Panc1 (cell line): ENCODE measurements around the gene DNAI2. TPM values are rescaled to one million over a fixed set of nuclear protein-coding genes. Genes with fewer than 3 reads are reported as not detected.

Experiments
- ATAC-seq: fragments of 200-7000 bp; cut with Tn5 transposase; 2 replicates; pipeline ENCODE4 v1.9.1; 2020; ENCODE audit warnings: mild to moderate bottlenecking, moderate library complexity
- BruUV-seq: library from RNA; stranded (reverse); fragments of 400-500 nt; replicated peaks from 2 replicates; lab custom pipeline; 2021; lab: Mats Ljungman, UMichigan
- CTCF ChIA-PET: fragments of 300-600 bp; sonication (Branson Sonifier 250); formaldehyde crosslinking; loops from one replicate; lab custom pipeline; 2022; ENCODE audit warnings: antibody characterized with exemption; lab: Charles Lee
- POLR2A ChIA-PET: fragments of 300-600 bp; sonication (Branson Sonifier 250); formaldehyde crosslinking; loops from one replicate; lab custom pipeline; 2022; ENCODE audit warnings: antibody characterized with exemption; lab: Charles Lee
- DNase-seq: peaks from one replicate; pipeline ENCODE4 v3.0.0-alpha.2; 2010; ENCODE audit warnings: low read depth, low spot score
- H3K27ac ChIP-seq: 2 replicates; pipeline ENCODE4 v1.5.1; 2011; ENCODE audit warnings: mild to moderate bottlenecking, low read length, inconsistent platforms
- H3K27me3 ChIP-seq: fragments of 200-500 bp; sonication (Bioruptor generic); 2 replicates; pipeline ENCODE4 v1.6.0; 2014; ENCODE audit warnings: low read length, inconsistent platforms; ENCODE audit not compliant: control insufficient read depth, insufficient read depth
- H3K36me3 ChIP-seq: fragments of 200-500 bp; sonication (Bioruptor generic); 2 replicates; pipeline ENCODE4 v1.5.1; 2014; ENCODE audit warnings: inconsistent platforms, mild to moderate bottlenecking, low read length, moderate library complexity; ENCODE audit not compliant: control insufficient read depth, insufficient read depth
- H3K4me1 ChIP-seq: 2 replicates; pipeline ENCODE4 v1.5.1; 2011; ENCODE audit warnings: inconsistent platforms, mild to moderate bottlenecking, low read length, moderate library complexity; ENCODE audit not compliant: control insufficient read depth, insufficient read depth
- H3K4me3 ChIP-seq, 2 experiments: 2 replicates each; pipeline ENCODE4 v1.5.1; 2011 to 2012; ENCODE audit warnings: low read depth in 2 of 2, low read length in 2 of 2, mild to moderate bottlenecking in 2 of 2, inconsistent platforms in 1 of 2, moderate library complexity in 1 of 2
- H3K9me3 ChIP-seq: fragments of 200-500 bp; sonication (Bioruptor generic); 2 replicates; pipeline ENCODE4 v1.5.1; 2014; ENCODE audit warnings: low read depth, mild to moderate bottlenecking, inconsistent platforms, low read length, moderate library complexity; ENCODE audit not compliant: control insufficient read depth, insufficient read depth
- POLR2AphosphoS5 ChIP-seq: IDR thresholded peaks from 2 replicates; pipeline ENCODE4 v1.6.1; 2012; ENCODE audit warnings: mild to moderate bottlenecking, low read depth, low read length, moderate library complexity
- REST ChIP-seq, 2 experiments: IDR thresholded peaks; 2 replicates each; pipeline ENCODE4 v1.6.1; 2011 to 2012; ENCODE audit warnings: low read depth in 2 of 2, control low read depth in 1 of 2, low read length in 1 of 2, mild to moderate bottlenecking in 1 of 2, moderate library complexity in 1 of 2; ENCODE audit not compliant: insufficient read depth in 1 of 2
- SIN3A ChIP-seq: IDR thresholded peaks from 2 replicates; pipeline ENCODE4 v1.6.1; 2012; ENCODE audit warnings: low read depth, mild to moderate bottlenecking, low read length, moderate library complexity, borderline replicate concordance; ENCODE audit not compliant: insufficient read depth
- TCF7L2 ChIP-seq: IDR thresholded peaks from 2 replicates; pipeline ENCODE4 v1.6.1; 2011; ENCODE audit warnings: mild to moderate bottlenecking, low read depth, low read length, inconsistent platforms
- in situ Hi-C: cut with HindIII; loops from 2 replicates; pipeline ENCODE4 v1.10.0; 2016; ENCODE audit warnings: low sequenced_read_pairs, low pct_unique_long_range_greater_than_20kb
- intact Hi-C: fragments of 100-400 bp; cut with micrococcal nuclease; formaldehyde crosslinking; loops from one replicate; pipeline ENCODE4 v1.10.0; 2022; ENCODE audit not compliant: unreplicated experiment
- total RNA-seq: library from RNA; stranded (reverse); gene quantifications from one replicate; pipeline ENCODE4 v1.2.1, GENCODE V29; 2021; ENCODE audit not compliant: unreplicated experiment
- TF ChIP-seq, protein P1 (sequence below): fragments of 450-650 bp; IDR thresholded peaks from 2 replicates; pipeline ENCODE4 v1.5.1; 2017; ENCODE audit warnings: mild to moderate bottlenecking

DNAI2 gene
- total RNA-seq, 1 experiment from 2014 or later: not detected

DNA sequence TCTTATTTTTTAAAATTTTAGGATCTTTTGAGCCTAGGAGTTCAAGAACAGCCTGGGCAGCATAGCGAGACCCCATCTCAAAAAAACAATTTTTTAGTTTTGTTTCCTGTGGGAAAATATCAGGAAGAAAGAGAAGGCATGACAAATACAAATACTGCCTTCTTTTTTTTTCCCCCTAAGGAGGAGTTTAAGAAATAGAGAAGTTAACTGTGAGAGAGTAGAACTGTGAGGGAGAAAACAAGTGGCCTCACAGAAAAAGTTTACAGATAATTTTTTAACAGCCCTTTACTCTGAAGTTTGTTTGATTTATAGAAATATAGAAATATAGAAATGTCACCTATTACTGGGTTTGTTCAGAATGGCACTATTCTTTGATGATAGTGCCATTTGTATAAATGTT is 39.5 kb upstream of the DNAI2 start:
- Histone ChIP-seq H3K27ac (no peak overlapping the region), H3K27me3 (no peaks in the 10 kb centered on the region), H3K4me3 (no peak overlapping the region), H3K4me1 (no peaks in the 10 kb centered on the region), H3K36me3 (no peaks in the 10 kb centered on the region), H3K9me3 (no peaks in the 10 kb centered on the region)
- no peak for TF ChIP-seq POLR2AphosphoS5
- ChIA-PET CTCF (no interaction called here), POLR2A (no interaction called here)
- in situ Hi-C loops: no loop called here
- no TSS peak for BruUV-seq
- intact Hi-C loops: no loop called here
- no peak for ATAC-seq
- no peak for DNase-seq

GRCh38 chr17:74235040-74235581 is 38.9 kb upstream of the DNAI2 start:
- H3K27me3 ChIP-seq: no peaks in the 10 kb centered on the region
- TF ChIP-seq SIN3A: no peak
- TF ChIP-seq TCF7L2: no peak
- TF ChIP-seq REST (IDR thresholded peaks at IDR 0.05; ENCODE audit: insufficient read depth in 1 of 2, low read depth in 2 of 2, low read length in 1 of 2): no peak
- TF ChIP-seq, protein P1, sequence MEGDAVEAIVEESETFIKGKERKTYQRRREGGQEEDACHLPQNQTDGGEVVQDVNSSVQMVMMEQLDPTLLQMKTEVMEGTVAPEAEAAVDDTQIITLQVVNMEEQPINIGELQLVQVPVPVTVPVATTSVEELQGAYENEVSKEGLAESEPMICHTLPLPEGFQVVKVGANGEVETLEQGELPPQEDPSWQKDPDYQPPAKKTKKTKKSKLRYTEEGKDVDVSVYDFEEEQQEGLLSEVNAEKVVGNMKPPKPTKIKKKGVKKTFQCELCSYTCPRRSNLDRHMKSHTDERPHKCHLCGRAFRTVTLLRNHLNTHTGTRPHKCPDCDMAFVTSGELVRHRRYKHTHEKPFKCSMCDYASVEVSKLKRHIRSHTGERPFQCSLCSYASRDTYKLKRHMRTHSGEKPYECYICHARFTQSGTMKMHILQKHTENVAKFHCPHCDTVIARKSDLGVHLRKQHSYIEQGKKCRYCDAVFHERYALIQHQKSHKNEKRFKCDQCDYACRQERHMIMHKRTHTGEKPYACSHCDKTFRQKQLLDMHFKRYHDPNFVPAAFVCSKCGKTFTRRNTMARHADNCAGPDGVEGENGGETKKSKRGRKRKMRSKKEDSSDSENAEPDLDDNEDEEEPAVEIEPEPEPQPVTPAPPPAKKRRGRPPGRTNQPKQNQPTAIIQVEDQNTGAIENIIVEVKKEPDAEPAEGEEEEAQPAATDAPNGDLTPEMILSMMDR: no peak
- TF ChIP-seq POLR2AphosphoS5: no peak
- POLR2A ChIA-PET: no interaction called here
- no peaks in the 10 kb centered on the region for H3K9me3 ChIP-seq
- H3K36me3 ChIP-seq: no peaks in the 10 kb centered on the region
- no peak overlapping the region for H3K27ac ChIP-seq
- in situ Hi-C loops (no loop called here), intact Hi-C loops (no loop called here)
- ATAC-seq (no peak), DNase-seq (no peak)
- H3K4me1 ChIP-seq: no peaks in the 10 kb centered on the region
- CTCF ChIA-PET: interaction anchor here (0.7 to 0.9 kb wide), 2 partner anchors 50 to 455 kb away, joined by 3 to 6 read pairs; no protein-coding TSS in a partner anchor
- no peak overlapping the region for H3K4me3 ChIP-seq
- BruUV-seq: no TSS peak

- TF ChIP-seq REST (IDR thresholded peaks at IDR 0.05; ENCODE audit: insufficient read depth in 1 of 2, low read depth in 2 of 2, low read length in 1 of 2) (no peak), POLR2AphosphoS5 (no peak), SIN3A (no peak), TCF7L2 (no peak)
- TF ChIP-seq, protein P1: no peak
- ChIA-PET CTCF (interaction anchor here (0.7 to 0.9 kb wide), 2 partner anchors 49 to 454 kb away, joined by 3 to 6 read pairs; no protein-coding TSS in a partner anchor), POLR2A (no interaction called here)
- BruUV-seq: no TSS peak
- in situ Hi-C loops: no loop called here
- Histone ChIP-seq H3K4me1 (no peaks in the 10 kb centered on the region), H3K27me3 (no peaks in the 10 kb centered on the region), H3K36me3 (no peaks in the 10 kb centered on the region), H3K9me3 (no peaks in the 10 kb centered on the region), H3K27ac (no peak overlapping the region), H3K4me3 (no peak overlapping the region)
- ATAC-seq: no peak
- intact Hi-C loops: no loop called here
- DNase-seq: no peak
Measured at GRCh38 chr17:74235911-74236371, 38.1 kb upstream of the DNAI2 start.
